Aorta (tissue), 5 donors: Measurements from ENCODE around the gene HTR4. TPM values are rescaled to one million over a fixed set of nuclear protein-coding genes. Genes with fewer than 3 reads are reported as not detected.

Experiments
- ATAC-seq: fragments of 200-7000 bp; cut with Tn5 transposase; one replicate; pipeline ENCODE4 v1.9.1; 2022; ENCODE audit warnings: moderate library complexity; ENCODE audit not compliant: low FRiP score
- DNase-seq, 2 donors: peaks; one replicate each; pipeline ENCODE4 v3.0.0-alpha.2; 2020
- H3K27ac ChIP-seq, 2 donors: one replicate each; pipeline ENCODE4 v1.5.1; 2013; ENCODE audit warnings: low read length in 2 of 2, mild to moderate bottlenecking in 2 of 2, moderate library complexity in 2 of 2, control low read depth in 1 of 2, inconsistent platforms in 1 of 2, low read depth in 1 of 2
- H3K27me3 ChIP-seq, 2 donors: one replicate each; pipeline ENCODE4 v1.6.1; 2013; ENCODE audit warnings: control low read depth in 1 of 2, low read length in 1 of 2, mild to moderate bottlenecking in 1 of 2, moderate library complexity in 1 of 2; ENCODE audit not compliant: insufficient read depth in 2 of 2, control insufficient read depth in 1 of 2
- H3K36me3 ChIP-seq, 2 donors: one replicate each; pipeline ENCODE4 v1.6.1; 2013; ENCODE audit warnings: control low read depth in 1 of 2, low read length in 1 of 2, mild to moderate bottlenecking in 1 of 2; ENCODE audit not compliant: insufficient read depth in 2 of 2, control insufficient read depth in 1 of 2
- H3K4me1 ChIP-seq, 2 donors: one replicate each; pipeline ENCODE4 v1.6.1; 2013; ENCODE audit warnings: low read length in 2 of 2, control low read depth in 1 of 2, mild to moderate bottlenecking in 1 of 2, moderate library complexity in 1 of 2; ENCODE audit not compliant: insufficient read depth in 2 of 2, control insufficient read depth in 1 of 2
- H3K4me3 ChIP-seq, 2 donors: one replicate each; pipeline ENCODE4 v1.5.1; 2013; ENCODE audit warnings: low read length in 2 of 2, control low read depth in 1 of 2, mild to moderate bottlenecking in 1 of 2
- H3K9me3 ChIP-seq: one replicate; pipeline ENCODE4 v1.6.1; 2013; ENCODE audit warnings: mild to moderate bottlenecking, low read length; ENCODE audit not compliant: control insufficient read depth
- WGBS, 2 donors: extraction: QIAGEN DNeasy Blood & Tissue Kit; methylation state at CpG; one replicate each; pipeline ENCODE4 v1.1.7; 2013; 5-methylcytosine and 5-hydroxymethylcytosine counted together
- intact Hi-C, 2 donors: fragments of 100-400 bp; cut with DNase I; formaldehyde crosslinking; loops; one replicate each; pipeline versions ENCODE4 v1.14.2 to v1.15.0; 2022
- polyA plus RNA-seq, 2 donors: library from polyadenylated mRNA; stranded (reverse); fragments of 200-250 nt; gene quantifications; one replicate each; pipeline ENCODE4 v1.2.3, GENCODE V29; 2013
- total RNA-seq, 2 donors: library from RNA; stranded (reverse); fragmentation: NEBNext Ultra II Directional; extraction: Animal tissue kit (Norgen Biotek cat#: 25700); gene quantifications; one replicate each; pipeline ENCODE4 v1.2.1, GENCODE V29; 2021
- donor health status: healthy with polysubstance abuse.
- donor health status: Bipolar disorder and iron deficiency.
- donor health status: DM: no; HTN: no; CAD: no.
- donor health status: DM: no; HTN: no; CAD: no.
- donor health status: DM: yes; HTN: yes; CAD: no.

Gene HTR4
- total and polyA plus RNA-seq, 4 donors, result 0.90 to 2.3 (median 1.5) TPM; not detected in 1

- DNase-seq (no peak), ATAC-seq (no peak)
- H3K27ac ChIP-seq, result no peak overlapping the region
- H3K4me3 ChIP-seq, result no peak overlapping the region
- no peaks in the 10 kb centered on the region for H3K9me3 ChIP-seq
- no peaks in the 10 kb centered on the region for H3K4me1 ChIP-seq
- intact Hi-C loops, result no loop called here
- no peaks in the 10 kb centered on the region for H3K27me3 ChIP-seq
- H3K36me3 ChIP-seq, result no peaks in the 10 kb centered on the region
Measured at GRCh38 chr5:148606296-148606695, 48.0 kb downstream of the HTR4 start.

- Histone ChIP-seq H3K36me3 (no peaks in the 10 kb centered on the region), H3K27me3 (no peaks in the 10 kb centered on the region), H3K4me3 (no peak overlapping the region), H3K9me3 (no peaks in the 10 kb centered on the region), H3K27ac (no peak overlapping the region), H3K4me1 (no peaks in the 10 kb centered on the region)
- intact Hi-C loops, result no loop called here
- WGBS, 2 donors, result 94% methylated on average over 1 of the region's 1 CpG
- DNase-seq (no peak), ATAC-seq (no peak)
Measured at GRCh38 chr5:148599187-148599586, 55.1 kb downstream of the HTR4 start.

GRCh38 chr5:148595697-148596096 lies 58.6 kb downstream of the HTR4 start:
- 93 to 95% methylated on average over 5 of the region's 5 CpGs for WGBS, 2 donors
- DNase-seq, result no peak

GRCh38 chr5:148586796-148587195 lies 67.5 kb downstream of the HTR4 start:
- DNase-seq (no peak), ATAC-seq (no peak)
- Histone ChIP-seq H3K27ac (no peak overlapping the region), H3K4me1 (no peaks in the 10 kb centered on the region), H3K27me3 (no peaks in the 10 kb centered on the region), H3K9me3 (no peaks in the 10 kb centered on the region), H3K4me3 (no peak overlapping the region), H3K36me3 (no peaks in the 10 kb centered on the region)
- intact Hi-C loops, result no loop called here
- 52% methylated on average over 2 of the region's 2 CpGs for WGBS, 2 donors

More at GRCh38 chr5:148595697-148596096, 58.6 kb downstream of the HTR4 start:
- H3K4me1 ChIP-seq, result peaks cover 0 to 1% of the 10 kb centered on the region in 2 donors
- ATAC-seq, result no peak
- H3K4me3 ChIP-seq, result no peak overlapping the region
- H3K9me3 ChIP-seq, result no peaks in the 10 kb centered on the region
- intact Hi-C loops, result no loop called here
- H3K27me3 ChIP-seq, result no peaks in the 10 kb centered on the region
- no peaks in the 10 kb centered on the region for H3K36me3 ChIP-seq
- H3K27ac ChIP-seq, result no peak overlapping the region

- H3K36me3 ChIP-seq, result no peaks in the 10 kb centered on the region
- ATAC-seq, result no peak
- H3K27ac ChIP-seq, result no peak overlapping the region
- no peak for DNase-seq
- H3K4me3 ChIP-seq, result no peak overlapping the region
- intact Hi-C loops, result no loop called here
- H3K27me3 ChIP-seq, result no peaks in the 10 kb centered on the region
- H3K4me1 ChIP-seq, result no peaks in the 10 kb centered on the region
- no peaks in the 10 kb centered on the region for H3K9me3 ChIP-seq
Measured at GRCh38 chr5:148585988-148586387, 68.3 kb downstream of the HTR4 start.

GRCh38 chr5:148584103-148584502 lies 70.2 kb downstream of the HTR4 start:
- no peak for ATAC-seq
- Histone ChIP-seq H3K9me3 (no peaks in the 10 kb centered on the region), H3K27ac (no peak overlapping the region), H3K27me3 (no peaks in the 10 kb centered on the region), H3K36me3 (no peaks in the 10 kb centered on the region), H3K4me3 (no peak overlapping the region), H3K4me1 (no peaks in the 10 kb centered on the region)
- intact Hi-C loops, result no loop called here
- no peak for DNase-seq

GRCh38 chr5:148583421-148583965 lies 70.8 kb downstream of the HTR4 start:
- no peak for DNase-seq
- H3K27ac ChIP-seq, result no peak overlapping the region
- intact Hi-C loops, result no loop called here
- no peaks in the 10 kb centered on the region for H3K27me3 ChIP-seq
- no peak for ATAC-seq
- H3K9me3 ChIP-seq, result no peaks in the 10 kb centered on the region
- WGBS, 2 donors, result 74 to 80% methylated on average over 2 of the region's 2 CpGs
- H3K4me3 ChIP-seq, result no peak overlapping the region
- no peaks in the 10 kb centered on the region for H3K4me1 ChIP-seq
- H3K36me3 ChIP-seq, result no peaks in the 10 kb centered on the region

- intact Hi-C loops, result no loop called here
- Histone ChIP-seq H3K27me3 (no peaks in the 10 kb centered on the region), H3K27ac (no peak overlapping the region), H3K4me1 (no peaks in the 10 kb centered on the region), H3K9me3 (no peaks in the 10 kb centered on the region), H3K4me3 (no peak overlapping the region), H3K36me3 (peaks cover 0 to 2% of the 10 kb centered on the region in 2 donors)
- DNase-seq (no peak), ATAC-seq (no peak)
- 46 to 51% methylated on average over 4 of the region's 4 CpGs for WGBS, 2 donors
Measured at GRCh38 chr5:148574167-148574566, 80.2 kb downstream of the HTR4 start.

- 57 to 63% methylated on average over 1 of the region's 1 CpG for WGBS, 2 donors
- intact Hi-C loops, result no loop called here
- no peak for DNase-seq
- no peak overlapping the region for H3K27ac ChIP-seq
- no peaks in the 10 kb centered on the region for H3K4me1 ChIP-seq
- H3K27me3 ChIP-seq, result no peaks in the 10 kb centered on the region
- no peak overlapping the region for H3K4me3 ChIP-seq
- ATAC-seq, result no peak
- H3K9me3 ChIP-seq, result no peaks in the 10 kb centered on the region
- H3K36me3 ChIP-seq, result peaks cover 0 to 2% of the 10 kb centered on the region in 2 donors
Measured at GRCh38 chr5:148573374-148573773, 81.0 kb downstream of the HTR4 start.
